HepG2 (cell line): ENCODE measurements around the gene NDUFS5. TPM values are rescaled to one million over a fixed set of nuclear protein-coding genes. Genes with fewer than 3 reads are reported as not detected.

ENCODE experiments used
- GPBP1L1 ChIP-seq: sonication (generic); formaldehyde crosslinking; IDR thresholded peaks from 2 replicates; pipeline ENCODE4 v1.5.0; 2020; ENCODE audit warnings: mild to moderate bottlenecking, missing genetic modification reagents
- HES4 ChIP-seq: sonication (generic); formaldehyde crosslinking; IDR thresholded peaks from 2 replicates; pipeline ENCODE4 v1.9.0; 2021; ENCODE audit warnings: mild to moderate bottlenecking, missing genetic modification reagents, borderline replicate concordance
- MTERF4 ChIP-seq: sonication (generic); formaldehyde crosslinking; IDR thresholded peaks from 2 replicates; pipeline ENCODE4 v1.8.0; 2023; ENCODE audit warnings: mild to moderate bottlenecking, missing genetic modification reagents
- PHF20 ChIP-seq: sonication (generic); formaldehyde crosslinking; IDR thresholded peaks from 2 replicates; pipeline ENCODE4 v1.5.0; 2020; ENCODE audit warnings: mild to moderate bottlenecking, missing genetic modification reagents
- RBM39 ChIP-seq: fragments of 200-400 bp; formaldehyde crosslinking; IDR thresholded peaks from one replicate; pipeline ENCODE4 v1.6.1; 2018; ENCODE audit warnings: antibody characterized with exemption, mild to moderate bottlenecking, low read depth, low read length; ENCODE audit not compliant: poor library complexity, severe bottlenecking
- TFAP4 ChIP-seq: sonication (generic); IDR thresholded peaks from 2 replicates; pipeline ENCODE4 v1.6.1; 2016; ENCODE audit warnings: low read depth, borderline replicate concordance
- ZBTB26 ChIP-seq: IDR thresholded peaks from 2 replicates; pipeline ENCODE4 v1.6.1; 2016; ENCODE audit warnings: missing compliant biosample characterization, missing genetic modification reagents, borderline replicate concordance
- ZBTB44 ChIP-seq: sonication (generic); formaldehyde crosslinking; IDR thresholded peaks from 2 replicates; pipeline ENCODE4 v1.4.0; 2020; ENCODE audit warnings: missing genetic modification reagents
- ZKSCAN5 ChIP-seq: sonication (generic); formaldehyde crosslinking; IDR thresholded peaks from 2 replicates; pipeline ENCODE4 v1.5.1; 2020; ENCODE audit warnings: mild to moderate bottlenecking, missing genetic modification reagents
- ZNF407 ChIP-seq: sonication (generic); formaldehyde crosslinking; IDR thresholded peaks from one replicate; pipeline ENCODE4 v1.5.1; 2020; ENCODE audit warnings: mild to moderate bottlenecking, missing genetic modification reagents; ENCODE audit errors: not compliant biosample characterization
- ZNF430 ChIP-seq: sonication (generic); formaldehyde crosslinking; IDR thresholded peaks from 2 replicates; pipeline ENCODE4 v1.9.0; 2021; ENCODE audit warnings: mild to moderate bottlenecking, missing genetic modification reagents
- ZNF530 ChIP-seq: sonication (generic); formaldehyde crosslinking; IDR thresholded peaks from 2 replicates; pipeline ENCODE4 v1.5.0; 2020; ENCODE audit warnings: low read depth, mild to moderate bottlenecking, missing genetic modification reagents
- ZNF672 ChIP-seq: sonication (generic); formaldehyde crosslinking; IDR thresholded peaks from 2 replicates; pipeline ENCODE4 v1.8.1; 2022; ENCODE audit warnings: missing genetic modification reagents
- ZNF788 ChIP-seq: sonication (generic); formaldehyde crosslinking; IDR thresholded peaks from 2 replicates; pipeline ENCODE4 v1.5.0; 2020; ENCODE audit warnings: mild to moderate bottlenecking, missing genetic modification reagents, borderline replicate concordance
- polyA plus RNA-seq, 8 experiments: library from polyadenylated mRNA; depleted of rRNA in 3 of 8; stranded (reverse) in 7 of 8; unstranded in 1 of 8; fragments of >200 nt; fragmentation: Illumina TruSeq in 4 of 8; extraction: Trizol in 4 of 8; gene quantifications; 2 replicates each; pipeline versions ENCODE4 v1.2.1 to v1.2.3, GENCODE V29; 2011 to 2016; ENCODE audit warnings: low read depth in 4 of 8, missing spikeins in 1 of 8, mixed read lengths in 1 of 8; ENCODE audit not compliant: insufficient read depth in 1 of 8
- total RNA-seq, 5 experiments: library from RNA; depleted of rRNA; stranded (reverse); fragments of >200 nt; fragmentation: Illumina TruSeq; extraction: Trizol; gene quantifications; 2 replicates each; pipeline ENCODE4 v1.2.3, GENCODE V29; 2016; ENCODE audit warnings: low read depth in 1 of 5

NDUFS5 gene
- total and polyA plus RNA-seq, 2 of the 13 experiments (the other 11 are each of a cell fraction or from before 2014, with no cell fraction given): 263 to 466 TPM

GRCh38 chr1:39076127-39076798 lies 50.1 kb downstream of the NDUFS5 start (continued):
- TF ChIP-seq ZBTB44 (CRISPR knock-in tag): no peak
- TF ChIP-seq ZNF788: no peak
- no peak for TF ChIP-seq GPBP1L1 (CRISPR knock-in tag)
- no peak for TF ChIP-seq RBM39
- TF ChIP-seq MTERF4 (CRISPR knock-in tag): no peak
- no peak for TF ChIP-seq HES4 (CRISPR knock-in tag)
- no peak for TF ChIP-seq ZKSCAN5 (CRISPR knock-in tag)
- TF ChIP-seq ZNF530 (CRISPR knock-in tag): no peak
- TF ChIP-seq TFAP4: no peak
- no peak for TF ChIP-seq ZNF407 (CRISPR knock-in tag)
- no peak for TF ChIP-seq ZNF672 (CRISPR knock-in tag)
- no peak for TF ChIP-seq PHF20 (CRISPR knock-in tag)
- no peak for TF ChIP-seq ZNF430 (CRISPR knock-in tag)
- TF ChIP-seq ZBTB26 (CRISPR knock-in tag): peak; percentile 44; the same call in 1 of the 2 replicates
